H1 (cell line): Measurements from ENCODE around the gene RNF149. TPM values are rescaled to one million over a fixed set of nuclear protein-coding genes. Genes with fewer than 3 reads are reported as not detected.

Source experiments
- CBX8 ChIP-seq: fragments of 300-800, 300-1000 bp; sonication (generic); IDR thresholded peaks from 2 replicates; pipeline ENCODE4 v1.7.1; 2016; ENCODE audit warnings: low read depth, low read length, borderline replicate concordance
- CEBPB ChIP-seq: IDR thresholded peaks from 2 replicates; pipeline ENCODE4 v1.6.1; 2012; ENCODE audit warnings: low read depth, low read length
- CHD1 ChIP-seq: IDR thresholded peaks from 2 replicates; pipeline ENCODE4 v1.6.1; 2012; ENCODE audit warnings: low read depth, low read length, improper control_type of control experiment
- CREB1 ChIP-seq: IDR thresholded peaks from 2 replicates; pipeline ENCODE4 v1.6.1; 2012; ENCODE audit warnings: inconsistent platforms
- KDM4A ChIP-seq: IDR thresholded peaks from one replicate; pipeline ENCODE4 v1.7.1; 2012; ENCODE audit warnings: low read depth, mild to moderate bottlenecking, moderate library complexity, low read length, inconsistent platforms; ENCODE audit not compliant: severe bottlenecking
- POU5F1 ChIP-seq: IDR thresholded peaks from 2 replicates; pipeline ENCODE4 v1.6.1; 2011; ENCODE audit warnings: low read depth, mild to moderate bottlenecking, low read length, moderate library complexity
- RAD21 ChIP-seq, 2 experiments: IDR thresholded peaks in 1 of 2; conservative IDR thresholded peaks in 1 of 2; 2 replicates each; pipeline ENCODE4 v1.6.1; 2011; ENCODE audit warnings: low read depth in 2 of 2, low read length in 2 of 2, improper control_type of control experiment in 1 of 2, inconsistent platforms in 1 of 2, mild to moderate bottlenecking in 1 of 2, moderate library complexity in 1 of 2
- SUZ12 ChIP-seq: fragments of 200-600 bp; sonication (generic); IDR thresholded peaks from 2 replicates; pipeline ENCODE4 v1.6.1; 2012; ENCODE audit warnings: mild to moderate bottlenecking, inconsistent platforms, low read length, moderate library complexity, mixed read lengths
- TCF12 ChIP-seq: IDR thresholded peaks from 2 replicates; pipeline ENCODE4 v1.6.1; 2011; ENCODE audit warnings: low read depth, mild to moderate bottlenecking, low read length
- polyA plus RNA-seq, 7 experiments: library from polyadenylated mRNA; depleted of rRNA in 3 of 7; stranded (reverse) in 5 of 7; unstranded in 2 of 7; fragments of >200 nt in 5 of 7; fragments of 200-250 nt in 2 of 7; gene quantifications; 1 replicate in 5 of 7; 2 replicates in 1 of 7; 4 replicates in 1 of 7; pipeline versions ENCODE4 v1.2.1 to v1.2.3, GENCODE V29; 2011 to 2013; ENCODE audit warnings: missing spikeins in 2 of 7, mixed read lengths in 2 of 7
- total RNA-seq: library from RNA; stranded (reverse); fragmentation: NEBNext Ultra II Directional; extraction: Animal tissue kit (Norgen Biotek cat#: 25700); gene quantifications from 2 replicates; pipeline ENCODE4 v1.2.1, GENCODE V29; 2021

The RNF149 gene
- total and polyA plus RNA-seq, 2 of the 8 experiments (the other 6 are each of a cell fraction or from before 2014, with no cell fraction given) = 16.6 to 28.2 TPM

GRCh38 chr2:101253703-101254450 lies 54.6 kb downstream of the RNF149 start (continued):
- no peak for TF ChIP-seq KDM4A
- TF ChIP-seq CBX8 = no peak
- TF ChIP-seq CEBPB = no peak
- no peak for TF ChIP-seq SUZ12
- TF ChIP-seq RAD21 (IDR thresholded peaks at IDR 0.05 in 1 of 2, conservative IDR thresholded peaks at IDR 0.05 in 1 of 2; ENCODE audit: low read depth in 2 of 2, low read length in 2 of 2) = no peak
- no peak for TF ChIP-seq CHD1
- no peak for TF ChIP-seq TCF12
- TF ChIP-seq CREB1 = no peak
- TF ChIP-seq POU5F1 = no peak
- TF ChIP-seq, all 59 proteins: peak for 0
